Brain microvascular endothelial cell (primary cell): Measurements from ENCODE around the gene TPSD1.

Experiments used
- DNase-seq: peaks from one replicate; pipeline ENCODE4 v3.0.0-alpha.2; 2020
- H3K27ac ChIP-seq: fragments of 250-450 bp; sonication (Bioruptor Pico); 2 replicates; pipeline ENCODE4 v1.5.1; 2020; ENCODE audit warnings: mild to moderate bottlenecking, moderate library complexity
- H3K27me3 ChIP-seq: fragments of 250-450 bp; sonication (Bioruptor Pico); replicated peaks from 2 replicates; pipeline ENCODE4 v1.5.1; 2020; ENCODE audit warnings: mild to moderate bottlenecking
- H3K36me3 ChIP-seq: fragments of 250-450 bp; sonication (Bioruptor Pico); replicated peaks from 2 replicates; pipeline ENCODE4 v1.5.1; 2020; ENCODE audit warnings: mild to moderate bottlenecking
- H3K4me3 ChIP-seq: 2 replicates; pipeline ENCODE4 v1.5.1; 2011; ENCODE audit warnings: low read depth, mild to moderate bottlenecking, control low read depth, low read length, moderate library complexity
- in situ Hi-C: cut with HindIII; loops from 2 replicates; pipeline ENCODE4 v1.10.0; 2017; ENCODE audit warnings: low sequenced_read_pairs, low pct_ligation_motif_present
- TF ChIP-seq, protein P1 (sequence below): IDR thresholded peaks from 2 replicates; pipeline ENCODE4 v1.5.1; 2011; ENCODE audit warnings: low read depth, mild to moderate bottlenecking, moderate library complexity, low read length, control low read depth, inconsistent platforms; ENCODE audit errors: missing control alignments

TPSD1 gene

DNA sequence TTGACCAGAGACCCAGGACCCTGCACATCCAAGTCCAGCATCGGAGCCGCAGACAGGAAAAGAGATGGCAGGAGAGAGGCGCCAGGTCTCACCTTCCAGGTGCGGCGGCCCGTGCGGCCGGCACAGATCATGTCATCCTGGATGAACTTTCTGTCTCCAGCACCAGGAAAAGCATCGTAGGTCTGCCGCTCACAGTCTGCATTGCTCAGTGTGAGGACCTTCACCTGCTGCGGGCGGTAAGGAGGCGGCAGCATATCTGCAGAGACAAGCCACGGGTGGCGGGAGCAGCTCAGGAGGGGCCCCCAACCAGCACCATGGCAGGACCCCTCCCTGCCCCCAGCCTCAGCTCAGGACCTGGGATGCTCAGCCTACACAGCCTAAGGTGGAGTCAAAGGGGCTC lies 17.9 kb downstream of the TPSD1 start:
- TF ChIP-seq, protein P1, sequence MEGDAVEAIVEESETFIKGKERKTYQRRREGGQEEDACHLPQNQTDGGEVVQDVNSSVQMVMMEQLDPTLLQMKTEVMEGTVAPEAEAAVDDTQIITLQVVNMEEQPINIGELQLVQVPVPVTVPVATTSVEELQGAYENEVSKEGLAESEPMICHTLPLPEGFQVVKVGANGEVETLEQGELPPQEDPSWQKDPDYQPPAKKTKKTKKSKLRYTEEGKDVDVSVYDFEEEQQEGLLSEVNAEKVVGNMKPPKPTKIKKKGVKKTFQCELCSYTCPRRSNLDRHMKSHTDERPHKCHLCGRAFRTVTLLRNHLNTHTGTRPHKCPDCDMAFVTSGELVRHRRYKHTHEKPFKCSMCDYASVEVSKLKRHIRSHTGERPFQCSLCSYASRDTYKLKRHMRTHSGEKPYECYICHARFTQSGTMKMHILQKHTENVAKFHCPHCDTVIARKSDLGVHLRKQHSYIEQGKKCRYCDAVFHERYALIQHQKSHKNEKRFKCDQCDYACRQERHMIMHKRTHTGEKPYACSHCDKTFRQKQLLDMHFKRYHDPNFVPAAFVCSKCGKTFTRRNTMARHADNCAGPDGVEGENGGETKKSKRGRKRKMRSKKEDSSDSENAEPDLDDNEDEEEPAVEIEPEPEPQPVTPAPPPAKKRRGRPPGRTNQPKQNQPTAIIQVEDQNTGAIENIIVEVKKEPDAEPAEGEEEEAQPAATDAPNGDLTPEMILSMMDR = no peak
- no peaks in the 10 kb centered on the region for H3K36me3 ChIP-seq
- peaks cover 8% of the 10 kb centered on the region for H3K27me3 ChIP-seq
- no peak overlapping the region for H3K27ac ChIP-seq
- DNase-seq = no peak
- H3K4me3 ChIP-seq = no peak overlapping the region
- in situ Hi-C loops = no loop called here

DNA sequence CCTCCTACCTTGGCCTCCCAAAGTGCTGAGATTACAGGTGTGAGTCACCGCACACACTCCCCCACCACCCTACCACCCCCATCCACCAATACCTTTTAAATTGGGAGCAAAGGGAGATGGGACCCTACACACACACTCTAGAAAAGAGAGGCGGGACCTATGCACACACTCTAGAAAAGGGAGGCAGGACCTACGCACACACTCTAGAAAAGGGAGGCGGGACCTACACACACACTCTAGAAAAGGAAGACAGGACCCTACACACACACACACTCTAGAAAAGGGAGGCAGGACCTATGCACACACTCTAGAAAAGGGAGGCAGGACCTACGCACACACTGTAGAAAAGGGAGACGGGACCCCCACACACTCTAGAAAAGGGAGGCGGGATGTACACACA lies 18.9 kb downstream of the TPSD1 start:
- H3K27ac ChIP-seq = no peak overlapping the region
- DNase-seq = no peak
- peaks cover 15% of the 10 kb centered on the region for H3K27me3 ChIP-seq
- in situ Hi-C loops = no loop called here
- no peak overlapping the region for H3K4me3 ChIP-seq
- no peaks in the 10 kb centered on the region for H3K36me3 ChIP-seq
- TF ChIP-seq, protein P1 = no peak

DNA sequence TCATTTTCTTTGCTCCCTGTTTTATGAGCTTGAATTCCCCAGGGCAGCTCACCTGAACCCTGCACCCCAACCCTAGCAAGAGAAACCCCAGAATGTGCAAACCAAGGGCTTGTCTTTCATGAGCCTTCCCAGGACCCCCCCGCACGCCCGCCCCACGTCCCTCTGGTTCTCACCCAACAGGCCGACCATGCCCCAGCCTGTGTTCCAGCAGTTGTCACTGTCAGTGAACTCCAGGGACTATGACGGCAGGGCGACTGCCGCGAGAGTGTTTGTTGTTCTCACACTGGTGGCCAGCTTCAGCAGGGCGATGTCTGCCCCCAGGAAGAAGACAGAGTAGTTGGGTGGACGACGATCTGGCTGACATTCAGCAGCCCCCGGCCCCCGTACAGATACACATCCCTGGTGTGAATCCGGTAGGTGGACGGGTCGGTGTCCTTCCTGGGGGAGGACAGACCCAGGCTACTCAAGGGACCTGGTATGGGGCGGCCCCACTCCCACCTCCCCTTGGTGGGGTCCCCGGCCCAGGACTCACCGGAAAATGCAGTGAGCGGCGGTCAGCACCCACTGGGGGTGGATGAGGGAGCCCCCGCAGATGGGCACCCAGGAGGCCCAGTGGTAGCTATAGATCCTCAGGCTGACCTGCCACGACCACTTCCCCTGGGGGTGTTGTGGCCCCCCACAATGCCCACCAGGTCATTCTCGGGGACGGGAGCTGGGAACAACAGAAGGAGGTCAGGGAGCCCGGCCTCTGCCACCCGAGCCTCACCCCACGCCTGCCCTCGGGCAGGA lies 20.1 kb downstream of the TPSD1 start:
- Histone ChIP-seq H3K27ac (no peak overlapping the region), H3K27me3 (peaks cover 17% of the 10 kb centered on the region), H3K4me3 (no peak overlapping the region), H3K36me3 (no peaks in the 10 kb centered on the region)
- TF ChIP-seq, protein P1 = no peak
- in situ Hi-C loops = no loop called here
- no peak for DNase-seq

DNA sequence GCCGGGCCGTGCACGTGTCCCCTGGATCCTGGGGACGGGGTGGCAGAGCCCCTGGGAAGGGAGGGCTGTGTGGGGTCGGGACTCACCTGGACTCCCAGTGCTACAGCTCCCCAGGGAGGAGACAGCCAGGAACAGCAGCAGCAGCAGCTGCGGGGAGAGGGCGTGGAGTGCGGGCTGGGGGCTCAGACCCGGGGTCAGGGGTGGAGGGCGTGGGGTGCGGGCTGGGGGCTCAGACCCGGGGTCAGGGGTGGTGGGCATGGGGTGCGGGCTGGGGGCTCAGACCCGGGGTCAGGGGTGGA lies 20.7 kb downstream of the TPSD1 start:
- TF ChIP-seq, protein P1 = no peak
- H3K27me3 ChIP-seq = peaks cover 17% of the 10 kb centered on the region

DNA sequence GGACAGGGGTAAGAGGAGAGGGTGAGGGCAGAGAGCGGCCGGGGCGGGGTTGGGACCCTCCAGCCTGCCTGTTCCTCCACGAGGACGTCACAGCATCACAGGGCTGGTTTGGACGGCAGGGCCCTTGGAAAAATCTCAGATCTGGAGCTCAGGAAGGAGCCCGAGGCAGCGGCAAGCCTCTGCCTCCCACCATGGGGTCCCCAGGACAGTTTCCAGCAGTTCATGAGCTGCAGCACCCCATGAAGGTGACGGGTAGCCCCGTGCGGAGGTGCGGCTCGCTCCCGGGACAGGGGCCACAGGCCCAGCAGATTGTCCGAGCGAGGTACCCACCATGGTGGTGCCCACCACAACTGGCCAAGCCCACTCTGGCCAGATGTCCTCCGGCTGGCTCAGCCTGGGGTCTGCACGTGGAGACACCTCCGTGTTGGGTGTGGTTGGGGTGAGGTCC lies 21.3 kb downstream of the TPSD1 start:
- Histone ChIP-seq H3K4me3 (no peak overlapping the region), H3K27me3 (peaks cover 17% of the 10 kb centered on the region), H3K36me3 (no peaks in the 10 kb centered on the region), H3K27ac (no peak overlapping the region)
- in situ Hi-C loops = no loop called here
- TF ChIP-seq, protein P1 = no peak
- no peak for DNase-seq

More for the DNA sequence above, 20.7 kb downstream of the TPSD1 start:
- H3K4me3 ChIP-seq = no peak overlapping the region
- H3K36me3 ChIP-seq = no peaks in the 10 kb centered on the region
- no peak for DNase-seq
- in situ Hi-C loops = no loop called here
- H3K27ac ChIP-seq = no peak overlapping the region

DNA sequence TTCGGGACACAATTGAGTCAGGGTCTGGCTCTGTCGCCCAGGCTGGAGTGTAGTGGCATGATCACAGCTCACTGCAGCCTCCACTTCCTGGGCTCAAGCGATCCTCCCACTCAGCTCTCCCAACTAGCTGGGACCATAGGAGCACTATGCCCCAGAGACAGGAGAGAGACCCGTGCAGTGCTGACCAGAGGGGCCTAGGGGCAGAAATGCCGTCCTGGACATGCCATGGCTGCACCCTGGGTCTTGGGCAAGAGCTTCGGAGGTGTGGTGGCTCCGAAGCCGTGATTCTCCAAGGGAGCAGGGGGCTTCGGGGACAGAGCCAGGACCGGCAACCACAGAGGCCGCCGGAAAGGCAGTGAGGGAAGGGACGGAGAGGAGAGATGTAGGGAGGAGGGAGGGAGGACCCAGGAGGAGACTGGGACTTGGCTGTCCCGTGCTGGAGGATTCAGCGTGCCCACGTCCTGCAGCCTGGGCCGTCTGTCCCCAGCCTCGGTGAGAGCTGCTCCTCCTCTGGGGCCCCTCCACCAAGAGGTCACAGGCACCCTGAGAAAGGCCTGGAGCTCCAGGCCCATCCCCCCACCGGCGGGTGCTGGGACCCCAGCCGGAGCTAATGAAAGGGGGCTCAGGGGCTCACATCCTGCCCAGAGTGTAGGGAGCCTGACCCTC lies 21.9 kb downstream of the TPSD1 start:
- no peak overlapping the region for H3K27ac ChIP-seq
- no peak for DNase-seq
- no peak overlapping the region for H3K4me3 ChIP-seq
- TF ChIP-seq, protein P1 = no peak
- no peaks in the 10 kb centered on the region for H3K36me3 ChIP-seq
- in situ Hi-C loops = no loop called here
- H3K27me3 ChIP-seq = peaks cover 17% of the 10 kb centered on the region
